ENCODE measurements around the gene JMJD1C.

DNA sequence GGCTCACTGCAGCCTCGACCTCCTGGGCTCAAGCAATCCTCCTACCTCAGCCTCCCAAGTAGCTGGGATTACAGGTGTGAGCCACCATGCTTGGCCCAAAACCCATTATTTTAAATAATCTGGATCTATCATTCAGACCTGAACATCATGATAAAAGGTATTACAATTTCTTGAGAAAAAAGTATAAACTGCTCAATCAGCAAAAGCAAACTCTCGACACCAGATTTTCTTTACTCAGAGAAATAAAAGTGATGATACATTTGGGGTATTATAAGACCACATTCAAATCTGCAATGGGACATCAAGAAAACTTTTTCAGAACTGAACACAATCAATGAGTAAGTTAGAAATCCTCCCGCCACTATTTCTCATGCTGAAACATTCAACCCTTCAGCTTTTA is 41.2 kb downstream of the JMJD1C start:
- TF ChIP-seq POLR2A (IDR thresholded peaks at IDR 0.05; ENCODE audit: low read depth, low read length) (no peak), POLR2AphosphoS5 (IDR thresholded peaks at IDR 0.05; ENCODE audit: low read depth, low read length) (no peak)
